Measurements from ENCODE around the gene DBX1.
"Not testable (repeated sequence)": the region's sequence is repeated elsewhere in the genome, so short reads cannot be mapped to it uniquely, and the experiment has no call there.

The DBX1 gene, protein sequence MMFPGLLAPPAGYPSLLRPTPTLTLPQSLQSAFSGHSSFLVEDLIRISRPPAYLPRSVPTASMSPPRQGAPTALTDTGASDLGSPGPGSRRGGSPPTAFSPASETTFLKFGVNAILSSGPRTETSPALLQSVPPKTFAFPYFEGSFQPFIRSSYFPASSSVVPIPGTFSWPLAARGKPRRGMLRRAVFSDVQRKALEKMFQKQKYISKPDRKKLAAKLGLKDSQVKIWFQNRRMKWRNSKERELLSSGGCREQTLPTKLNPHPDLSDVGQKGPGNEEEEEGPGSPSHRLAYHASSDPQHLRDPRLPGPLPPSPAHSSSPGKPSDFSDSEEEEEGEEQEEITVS

DNA sequence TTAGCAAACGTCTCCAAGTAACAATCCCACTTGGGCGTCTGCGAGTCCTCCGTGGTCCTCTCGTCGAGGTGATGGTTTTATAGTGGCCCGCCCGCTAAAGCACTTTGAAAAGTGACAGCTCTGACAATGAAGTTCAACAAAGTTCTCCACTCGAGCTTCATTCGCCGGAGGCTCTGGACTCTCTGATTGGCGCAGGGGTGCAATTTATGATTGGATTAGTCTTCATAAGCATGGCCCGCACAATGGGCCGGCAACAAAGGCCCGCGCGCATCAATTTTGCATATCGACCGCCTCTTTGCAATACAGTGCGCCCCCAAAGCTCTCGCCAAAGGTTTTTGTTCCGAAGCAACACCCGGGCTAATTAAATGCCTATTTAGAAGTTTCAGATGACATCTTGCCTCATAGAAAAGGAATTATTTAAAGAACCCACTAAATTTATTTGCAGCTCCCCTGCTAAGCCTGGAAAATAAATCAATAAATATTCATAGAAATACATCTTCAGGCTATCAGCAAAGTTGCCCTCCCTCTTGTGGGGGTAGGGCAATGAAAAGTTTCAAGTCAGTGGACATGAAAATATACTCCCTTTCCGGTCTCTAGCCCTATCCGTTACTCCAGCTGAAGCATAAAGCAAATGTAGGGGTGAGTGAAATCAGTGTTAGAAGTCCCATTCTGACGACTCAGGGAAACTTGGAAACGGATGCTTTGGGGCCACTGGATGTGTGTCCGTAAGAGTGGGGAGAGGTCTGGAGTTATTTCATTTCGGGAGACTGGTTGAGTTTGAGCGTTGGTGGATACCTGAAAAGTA is at the start of gene DBX1:
TSS of gene DBX1 (minus strand) at position 51 of the 805 bp plus-strand sequence. CDS start 151 bp downstream, outside the sequence.
- no peak for DNase-seq

DNA sequence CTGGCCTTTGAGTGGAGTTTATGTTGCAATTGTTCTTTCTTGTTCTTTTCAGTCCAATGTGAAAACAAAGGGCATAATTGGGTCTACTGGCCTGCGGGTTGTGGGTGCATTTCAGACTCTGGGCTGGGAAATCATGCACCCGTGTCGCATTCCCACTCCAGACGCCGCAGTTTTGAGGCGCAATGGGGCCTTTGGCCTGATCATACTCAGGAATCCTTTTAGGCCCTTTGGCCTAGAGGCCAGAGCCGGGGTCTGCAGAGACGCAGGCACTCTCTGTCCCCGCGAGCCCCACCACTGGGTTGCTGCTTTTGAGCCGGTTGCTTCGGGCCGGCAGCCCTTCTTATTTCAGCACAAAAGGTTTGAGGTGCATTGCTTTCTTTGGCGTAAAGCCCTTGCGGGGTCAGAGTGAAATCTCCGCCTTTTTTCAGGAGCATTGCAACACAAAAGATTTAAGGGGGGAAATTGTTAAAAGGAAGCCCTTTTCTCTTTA is 48.4 kb upstream of the DBX1 start:
- no peak for DNase-seq

DNA sequence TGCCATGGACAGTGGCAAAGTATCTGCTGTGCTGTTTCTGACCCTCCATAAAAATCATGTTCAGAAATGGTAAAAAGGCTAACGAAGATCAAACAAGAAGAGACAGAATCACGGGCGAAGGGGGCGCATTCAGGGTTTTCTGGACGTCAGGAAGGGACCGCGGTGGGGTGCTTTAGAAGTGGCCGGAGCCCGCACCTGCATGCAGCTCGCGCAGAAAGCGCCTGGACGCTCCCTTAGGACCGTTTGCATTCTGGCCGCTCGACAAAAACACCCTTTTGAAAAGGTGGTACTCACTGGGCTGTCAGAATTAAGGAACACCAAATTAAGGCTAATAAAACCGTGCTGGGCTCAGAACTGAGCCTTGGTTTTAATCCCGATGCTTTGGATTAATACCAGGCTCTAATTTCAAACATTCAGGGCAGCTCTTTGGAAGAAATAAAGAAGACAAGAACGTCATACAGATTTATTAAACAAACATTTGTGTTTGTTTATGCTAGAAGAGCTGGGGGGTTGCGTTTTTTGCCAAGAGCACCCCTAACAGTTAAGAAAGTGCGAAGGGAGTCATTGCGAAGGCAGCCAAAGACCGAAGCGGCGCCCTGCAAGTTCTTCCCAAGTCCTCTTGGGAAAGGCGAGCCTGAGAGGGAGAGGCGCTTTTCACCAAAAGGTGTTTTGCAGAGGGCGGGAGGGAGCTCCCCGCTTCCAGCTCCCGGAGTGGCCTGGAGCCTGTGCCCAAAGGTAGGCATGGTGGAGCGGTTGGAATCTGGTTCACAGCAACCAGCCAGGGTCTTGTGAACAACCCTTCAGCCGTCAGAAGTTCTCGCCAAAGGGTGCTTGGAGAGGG is 47.7 kb upstream of the DBX1 start:
- DNase-seq, result no peak

DNA sequence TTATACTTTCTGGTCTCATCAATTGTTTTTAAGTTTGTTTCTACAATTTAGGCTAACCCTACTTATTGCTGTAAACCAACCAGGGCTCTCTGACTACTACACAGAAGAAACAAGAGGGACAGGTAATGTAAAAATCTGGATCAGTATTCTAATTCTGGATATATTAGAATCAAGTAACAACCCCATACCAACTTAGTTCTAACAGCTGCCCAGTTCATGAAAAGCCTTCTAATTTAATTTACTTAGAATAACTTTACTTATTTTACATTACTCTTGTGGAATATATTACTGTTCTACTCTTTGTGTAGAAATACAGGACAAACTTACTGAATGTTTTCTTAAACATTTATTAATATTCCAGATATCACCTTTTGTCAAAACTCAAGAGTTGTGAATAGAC is 45.5 kb upstream of the DBX1 start:
- no peak for DNase-seq

DNA sequence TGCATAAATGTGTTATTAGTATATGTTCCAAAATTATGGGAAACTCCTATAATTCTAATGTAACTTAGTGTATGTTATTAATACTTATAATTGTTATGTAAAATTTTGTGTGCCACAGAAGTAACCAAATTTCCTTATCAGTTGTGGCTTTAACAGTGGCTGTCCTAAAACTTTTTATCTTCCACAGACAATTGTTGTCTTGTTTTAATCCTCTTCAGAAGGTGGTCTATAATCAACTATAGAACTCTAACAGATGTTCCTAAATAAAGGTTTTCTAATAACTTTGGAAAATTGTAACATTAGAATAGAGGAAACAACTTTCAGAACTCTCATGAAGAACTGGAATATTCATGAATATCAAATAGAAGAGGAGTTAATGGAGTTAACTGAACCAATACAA is 44.4 kb upstream of the DBX1 start:
- no peak for DNase-seq

DNA sequence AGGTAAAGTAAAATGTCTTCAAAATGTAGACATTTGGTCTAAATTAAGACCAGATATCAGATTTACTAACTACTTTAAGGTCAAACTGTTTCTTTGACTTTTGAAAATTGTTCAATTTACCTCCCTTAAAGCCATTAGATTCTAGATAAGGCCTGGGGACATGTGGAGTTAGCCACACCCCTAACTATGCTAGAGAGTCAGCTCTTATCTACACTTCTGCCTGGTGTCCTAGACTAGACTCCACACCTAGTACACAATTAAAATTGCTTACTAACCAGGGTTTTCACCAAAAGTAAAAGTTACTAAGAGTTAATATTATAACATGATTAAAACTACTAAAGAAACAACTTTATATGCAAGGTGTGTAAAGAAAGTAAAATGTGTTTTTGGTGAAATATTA is 43.6 kb upstream of the DBX1 start:
- DNase-seq, result no peak

DNA sequence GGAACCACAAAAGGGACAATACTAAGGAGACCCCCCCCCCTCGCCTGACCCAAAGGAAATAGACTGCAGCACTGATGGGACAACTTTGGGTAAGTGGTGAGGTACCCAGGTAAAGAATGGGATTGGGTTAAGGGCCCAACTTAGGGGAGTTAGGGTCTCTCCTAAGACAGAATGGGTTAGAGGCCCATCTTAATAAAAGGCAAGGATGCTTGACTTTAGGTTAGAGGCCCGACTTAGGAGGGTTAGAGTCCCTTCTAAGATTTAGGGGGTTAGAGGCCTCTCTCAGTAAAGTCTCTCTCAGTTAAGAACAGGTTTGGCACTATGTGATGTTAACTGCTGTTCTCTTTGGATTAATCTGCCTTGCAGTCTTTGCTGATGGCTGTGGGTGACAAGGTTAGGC is 41.0 kb upstream of the DBX1 start:
- DNase-seq, result no peak

DNA sequence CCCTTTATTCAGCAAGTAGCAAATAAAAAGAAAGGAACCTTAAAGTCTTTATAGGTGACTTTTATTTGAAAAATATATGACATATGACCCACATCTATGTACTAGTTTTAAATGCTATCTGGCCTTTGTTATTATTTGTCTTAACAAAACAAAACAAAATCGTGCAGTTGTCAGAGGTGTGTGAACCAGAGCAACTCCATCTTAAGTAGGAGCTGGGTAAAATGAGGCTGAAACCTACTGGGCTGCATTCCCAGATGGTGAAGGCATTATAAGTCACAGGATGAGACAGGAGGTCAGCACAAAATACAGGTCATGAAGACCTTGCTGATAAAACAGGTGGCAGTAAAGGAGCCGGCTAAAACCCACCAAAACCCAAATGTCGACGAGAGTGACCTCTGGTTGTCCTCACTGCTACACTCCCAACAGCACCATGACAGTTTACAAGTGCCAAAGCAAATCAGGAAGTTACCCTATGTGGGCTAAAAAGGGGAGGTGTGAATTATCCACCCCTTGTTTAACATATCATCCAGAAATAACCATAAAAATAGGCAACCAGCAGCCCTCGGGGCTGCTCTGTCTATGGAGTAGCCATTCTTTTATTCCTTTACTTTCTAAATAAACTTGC is 40.2 kb upstream of the DBX1 start:
- DNase-seq, result not testable (repeated sequence)

DNA sequence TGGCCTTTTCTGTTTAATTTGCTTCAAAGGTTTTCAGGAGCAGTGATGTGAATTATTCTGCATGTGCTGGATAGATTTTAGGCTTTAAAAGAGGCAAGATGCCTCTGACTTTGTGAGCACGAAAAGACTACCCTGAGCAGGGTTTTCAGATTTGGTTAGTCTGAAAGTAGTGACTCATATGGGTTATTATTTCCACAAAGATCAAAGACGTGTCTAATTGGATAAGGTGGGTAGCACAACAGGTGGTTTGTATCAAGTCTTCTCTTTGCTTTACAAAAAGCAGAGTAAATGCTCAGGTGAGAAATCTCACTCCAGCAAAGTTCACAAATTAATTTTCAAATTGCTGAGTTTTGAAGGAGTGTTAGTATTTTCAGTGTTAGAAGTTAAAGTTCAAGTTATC is 37.6 kb upstream of the DBX1 start:
- DNase-seq, result no peak

DNA sequence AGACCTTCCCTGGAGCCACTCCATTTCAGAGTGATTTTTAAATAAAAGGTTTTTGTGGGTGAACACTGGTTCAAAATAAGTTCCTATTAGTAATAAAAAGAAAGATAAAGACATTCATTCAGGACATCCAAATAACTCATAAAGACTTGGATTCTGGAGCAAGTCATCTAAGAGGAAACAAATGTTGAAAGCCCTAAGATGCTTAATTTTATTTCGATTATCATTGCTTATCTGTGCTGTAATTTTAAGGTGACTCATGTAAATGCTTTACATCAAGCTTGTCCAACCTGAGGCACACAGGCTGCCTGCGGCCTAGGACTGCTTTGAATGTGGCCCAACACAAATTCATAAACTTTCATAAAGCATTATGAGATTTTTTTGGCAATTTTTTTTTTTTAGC is 34.2 kb upstream of the DBX1 start:
- no peak for DNase-seq

DNA sequence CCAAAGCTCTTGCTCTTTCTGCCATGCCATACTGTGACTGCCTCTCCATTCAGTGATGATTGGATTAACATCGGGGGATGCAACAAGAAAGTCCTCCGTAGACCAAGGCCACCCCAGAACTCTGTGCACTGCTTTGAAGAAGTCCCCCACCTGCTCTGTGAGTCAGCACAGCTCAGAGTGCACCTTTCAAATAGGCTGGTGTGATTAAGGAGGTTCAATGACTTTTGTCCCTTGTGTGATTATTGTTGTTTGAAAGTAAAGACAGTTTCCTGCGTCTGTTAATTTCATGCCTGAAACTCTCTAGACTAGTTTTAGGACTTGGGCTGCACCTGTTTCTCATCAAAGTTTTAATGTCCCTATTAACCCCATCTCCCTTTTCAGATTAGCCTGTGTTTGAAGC is 33.0 kb upstream of the DBX1 start:
- no peak for DNase-seq

DNA sequence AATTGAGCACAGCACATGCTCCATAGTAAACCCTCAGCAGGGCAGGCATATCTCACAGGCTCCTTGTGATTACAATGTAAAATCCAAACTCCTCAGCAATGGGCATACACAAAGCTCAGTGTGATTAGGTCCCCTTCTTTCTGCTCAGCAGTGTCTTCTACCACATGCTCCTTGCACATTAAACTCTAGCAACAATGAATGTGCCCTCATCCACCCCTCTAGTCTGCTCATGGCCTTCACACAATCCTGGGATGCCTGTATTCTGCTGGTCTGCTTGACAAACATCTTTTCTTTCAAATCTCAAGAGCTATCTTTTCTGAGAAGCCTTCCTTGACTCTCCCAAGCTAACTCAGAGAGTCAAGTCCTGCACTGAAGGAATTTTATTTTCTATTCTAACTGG is 32.4 kb upstream of the DBX1 start:
- no peak for DNase-seq

DNA sequence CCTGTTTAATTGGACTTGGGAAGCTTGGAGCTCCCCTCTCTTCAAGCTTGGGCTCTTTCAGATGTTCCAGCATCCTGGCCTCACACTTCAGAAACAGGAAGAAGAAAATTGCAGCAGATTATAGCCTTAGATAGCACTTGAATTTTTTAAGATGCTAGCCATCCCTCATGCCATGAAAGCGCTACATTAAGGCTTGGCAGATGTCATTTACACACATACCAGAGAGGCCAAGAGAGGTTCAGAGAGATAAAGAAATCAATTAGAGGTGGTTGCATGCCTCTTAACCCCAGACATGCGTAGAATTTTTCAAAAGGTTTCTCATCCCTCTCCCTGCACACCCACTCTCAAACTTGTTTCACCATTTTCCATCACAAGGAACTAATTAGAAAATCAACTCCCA is 31.9 kb upstream of the DBX1 start:
- no peak for DNase-seq

DNA sequence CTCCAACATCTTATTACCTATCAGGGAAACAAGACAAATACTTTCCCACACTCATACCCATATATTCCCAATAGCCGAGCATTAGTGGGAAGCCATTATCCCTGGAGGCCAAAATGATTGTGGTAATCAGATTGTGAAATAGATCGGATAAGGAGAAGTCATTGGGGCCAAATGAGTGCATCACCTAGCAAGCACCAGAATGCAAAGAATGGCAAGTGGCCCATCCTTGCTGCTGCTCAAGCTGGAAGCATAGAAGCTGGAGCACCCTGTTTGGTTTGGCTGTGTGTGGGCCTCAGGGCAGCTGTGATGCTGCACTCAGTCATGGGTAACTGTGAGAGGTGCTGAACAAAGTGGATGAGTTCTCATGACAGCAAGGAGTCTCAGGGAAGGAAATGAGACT is 18.7 kb upstream of the DBX1 start:
- no peak for DNase-seq

DNA sequence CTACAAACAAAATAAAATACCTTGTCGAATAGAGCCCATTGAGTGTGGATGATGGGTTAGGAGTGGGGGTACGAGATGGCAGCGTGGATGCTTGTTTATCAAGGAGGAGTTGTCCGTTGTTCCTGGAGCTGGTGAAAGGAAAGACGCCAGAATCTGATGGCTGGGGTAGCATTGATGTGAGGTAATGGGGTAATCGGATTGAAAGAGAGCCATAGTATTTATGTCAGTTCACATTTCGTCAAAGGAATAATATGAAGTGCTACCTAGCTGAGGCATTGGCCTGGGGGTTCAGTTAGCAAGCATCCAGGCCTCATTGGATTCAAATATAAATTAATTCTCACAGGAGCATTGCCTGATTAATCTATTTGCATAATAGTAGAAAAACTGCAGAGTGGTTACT is 16.9 kb upstream of the DBX1 start:
- DNase-seq, result no peak

DNA sequence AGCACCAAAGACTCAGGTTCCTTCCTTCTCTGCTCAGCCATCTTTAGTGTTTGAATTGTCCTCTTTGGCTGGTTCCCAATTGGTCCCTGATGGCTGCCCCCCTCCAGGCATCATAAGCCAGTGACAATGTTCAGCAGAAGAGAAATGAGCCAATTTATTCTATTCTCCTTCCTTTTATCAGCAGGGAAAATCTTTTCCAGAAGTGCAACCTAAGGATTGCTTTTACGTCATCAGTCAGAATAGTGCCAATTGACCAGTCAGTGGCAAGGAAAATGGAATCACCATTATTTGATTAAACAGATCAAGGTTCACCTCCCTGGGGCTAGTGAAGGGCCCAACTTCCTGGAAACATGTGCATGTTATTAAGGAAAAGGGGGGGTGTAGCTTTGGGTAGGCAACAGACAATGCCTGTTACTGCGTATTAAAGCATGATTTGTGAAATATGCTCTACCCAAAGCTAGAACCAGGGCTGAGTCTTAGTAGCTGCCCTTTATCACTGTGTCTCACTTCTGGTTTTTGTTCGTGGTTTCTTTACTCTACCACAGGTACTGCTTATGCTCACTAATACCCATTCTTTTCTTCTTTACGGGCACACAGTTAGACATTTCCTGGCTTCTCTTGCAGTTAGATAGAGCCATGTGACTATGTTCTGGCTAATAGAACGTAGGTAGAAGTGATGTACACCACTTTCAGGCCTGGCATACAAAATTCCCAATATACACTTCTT is 12.6 kb upstream of the DBX1 start:
- no peak for DNase-seq

DNA sequence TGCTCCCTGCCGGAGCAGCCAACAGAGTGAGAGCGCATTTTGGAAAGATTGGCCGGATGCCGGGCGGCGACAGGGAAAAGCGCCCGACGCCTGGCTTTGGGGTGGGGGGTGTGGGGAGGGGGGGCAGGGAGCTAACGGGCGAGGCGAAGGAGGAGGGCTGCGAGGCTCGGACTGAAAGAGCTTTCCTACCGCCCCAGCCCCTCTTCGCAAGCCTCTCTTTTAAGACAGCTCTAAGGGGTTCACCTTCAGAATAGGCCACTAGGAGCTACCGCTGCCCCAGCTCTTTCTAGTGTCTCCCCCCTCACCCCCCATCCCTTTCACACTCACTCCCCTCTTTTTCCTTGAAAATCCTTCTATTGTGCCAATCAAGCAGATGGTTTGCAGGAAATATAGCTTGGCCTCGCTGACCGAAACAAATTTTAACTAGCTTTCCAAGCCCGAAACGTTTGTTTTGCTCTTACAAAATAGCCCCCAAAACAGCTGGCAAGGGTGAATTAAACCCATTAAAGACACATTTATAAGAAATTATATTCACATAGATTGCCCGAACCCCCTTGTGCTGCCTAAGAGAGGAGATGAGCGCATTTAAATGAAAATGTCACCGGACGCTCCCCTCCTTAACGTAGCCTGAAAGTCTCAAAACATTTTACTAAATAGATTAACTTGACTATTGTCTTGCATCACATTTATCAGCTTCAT is 3.7 kb upstream of the DBX1 start:
- DNase-seq, result no peak

DNA sequence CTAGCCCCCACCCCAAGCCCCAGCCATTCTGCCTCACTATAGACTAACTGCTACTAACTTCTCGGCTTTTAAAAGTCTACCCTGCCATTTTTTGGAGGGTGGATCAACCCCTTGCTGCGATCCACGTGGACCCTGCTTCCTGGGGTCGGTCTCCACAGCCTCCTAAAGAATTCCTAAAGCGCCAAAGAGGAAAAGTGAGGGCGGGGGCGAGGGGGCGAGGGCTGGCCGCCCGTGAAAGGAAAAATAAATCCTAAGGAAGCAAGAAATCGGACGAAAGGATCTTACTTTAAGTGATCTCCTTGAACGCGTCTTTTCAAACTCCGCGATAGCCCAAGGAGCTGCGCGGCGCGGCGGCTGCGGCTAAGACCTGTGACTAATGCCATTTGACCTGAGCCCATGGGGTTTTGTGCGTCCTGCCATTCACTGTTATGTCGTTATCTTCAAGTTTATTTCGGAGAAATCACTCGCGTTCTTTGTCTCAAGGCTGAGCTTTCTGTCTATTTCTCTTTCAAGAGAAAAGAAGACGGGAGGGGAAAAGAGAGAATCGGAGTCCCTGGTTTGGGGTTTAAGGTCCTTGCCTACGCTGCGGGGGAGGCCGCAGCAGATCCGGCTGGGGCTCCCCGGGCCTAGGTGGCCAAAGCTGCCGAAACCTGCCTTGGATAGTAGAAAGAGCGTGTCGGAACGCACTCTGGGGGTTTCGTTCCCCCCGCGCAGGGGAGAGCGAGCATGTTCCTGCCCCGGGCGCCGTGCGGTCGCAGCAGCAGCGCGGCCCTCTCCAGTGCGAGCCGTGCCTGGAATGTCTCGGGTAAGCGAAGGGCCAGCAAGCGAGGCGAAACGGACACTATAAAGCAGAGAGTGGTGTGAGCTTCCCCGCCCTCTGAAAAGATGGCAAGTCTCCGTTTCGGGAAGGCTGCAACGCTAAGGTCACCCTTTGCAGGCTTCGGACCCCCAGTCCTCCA is 2.8 kb upstream of the DBX1 start:
- no peak for DNase-seq

DNA sequence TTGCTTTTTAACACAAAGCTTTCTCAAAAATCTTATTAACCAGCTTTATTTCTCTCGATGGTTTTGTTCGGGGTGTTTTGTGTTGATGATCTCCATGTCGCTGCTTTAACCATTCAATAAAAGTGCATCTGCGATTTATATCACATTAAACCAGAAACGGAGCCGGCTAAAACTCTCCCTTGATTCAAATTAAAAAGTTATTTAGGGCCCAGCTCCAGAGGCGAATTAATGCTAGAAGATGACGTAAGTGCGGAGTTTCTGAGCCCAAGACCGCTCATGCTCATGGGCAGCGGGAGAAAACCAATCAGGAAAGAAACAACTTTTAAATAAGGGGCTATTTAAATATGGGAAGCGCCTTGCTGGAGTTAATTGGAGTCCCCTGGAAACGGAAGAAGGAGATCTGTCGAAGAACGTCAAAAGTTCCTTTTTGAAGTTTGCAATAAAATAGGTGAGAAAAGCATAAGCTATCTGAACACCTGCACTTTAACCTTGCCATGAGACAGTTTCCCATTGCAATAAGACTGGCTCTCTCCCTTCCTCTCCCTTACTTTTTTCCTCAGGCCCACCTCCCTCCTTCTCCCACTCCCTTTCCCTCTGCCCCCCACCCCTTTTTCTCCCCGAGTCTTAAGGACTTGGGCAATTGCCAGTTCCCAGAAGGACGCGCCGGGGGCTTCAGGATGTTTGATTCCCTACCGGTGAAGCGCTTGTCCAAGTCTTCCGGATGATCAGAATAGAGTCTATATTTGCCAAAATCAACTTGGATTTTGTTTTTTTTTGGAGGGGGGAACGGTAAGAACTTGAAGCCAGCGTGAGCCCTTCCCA is 1.9 kb upstream of the DBX1 start:
- no peak for DNase-seq

Measured in Kasumi-1 (cell line).